ENCODE data around the gene OCA2. TPM values are rescaled to one million over a fixed set of nuclear protein-coding genes. Genes with fewer than 3 reads are reported as not detected.
"Not testable (repeated sequence)": the region's sequence is repeated elsewhere in the genome, so short reads cannot be mapped to it uniquely, and the experiment has no call there.

Gene OCA2
- total RNA-seq, 1 experiment from 2014 or later, result 0.09 TPM

DNA sequence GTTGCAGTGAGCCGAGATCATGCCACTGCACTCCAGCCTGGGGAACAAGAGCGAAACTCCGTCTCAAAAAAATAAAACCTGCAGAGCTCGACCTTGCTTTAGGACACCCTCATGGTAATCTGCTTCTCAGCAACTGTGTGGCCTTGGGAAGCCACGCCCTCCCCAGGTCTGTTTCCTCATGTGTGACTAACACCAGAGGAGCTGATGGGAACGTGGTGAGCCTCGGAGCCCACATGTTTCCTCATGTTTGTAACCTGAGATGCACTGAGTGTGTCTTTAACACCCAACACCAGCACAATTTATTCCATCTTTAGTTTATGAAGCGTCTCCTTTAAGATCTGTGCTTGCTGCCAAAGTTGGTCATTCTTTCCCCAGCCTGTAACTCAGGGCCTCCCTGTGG lies 142.8 kb downstream of the OCA2 start:
- no TSS peak for BruUV-seq (replicated peaks)
- TF ChIP-seq EZH2 (IDR thresholded peaks at IDR 0.05; ENCODE audit: borderline replicate concordance, low read depth, low read length, poor library complexity, severe bottlenecking), result no peak
- TF ChIP-seq, protein P1, sequence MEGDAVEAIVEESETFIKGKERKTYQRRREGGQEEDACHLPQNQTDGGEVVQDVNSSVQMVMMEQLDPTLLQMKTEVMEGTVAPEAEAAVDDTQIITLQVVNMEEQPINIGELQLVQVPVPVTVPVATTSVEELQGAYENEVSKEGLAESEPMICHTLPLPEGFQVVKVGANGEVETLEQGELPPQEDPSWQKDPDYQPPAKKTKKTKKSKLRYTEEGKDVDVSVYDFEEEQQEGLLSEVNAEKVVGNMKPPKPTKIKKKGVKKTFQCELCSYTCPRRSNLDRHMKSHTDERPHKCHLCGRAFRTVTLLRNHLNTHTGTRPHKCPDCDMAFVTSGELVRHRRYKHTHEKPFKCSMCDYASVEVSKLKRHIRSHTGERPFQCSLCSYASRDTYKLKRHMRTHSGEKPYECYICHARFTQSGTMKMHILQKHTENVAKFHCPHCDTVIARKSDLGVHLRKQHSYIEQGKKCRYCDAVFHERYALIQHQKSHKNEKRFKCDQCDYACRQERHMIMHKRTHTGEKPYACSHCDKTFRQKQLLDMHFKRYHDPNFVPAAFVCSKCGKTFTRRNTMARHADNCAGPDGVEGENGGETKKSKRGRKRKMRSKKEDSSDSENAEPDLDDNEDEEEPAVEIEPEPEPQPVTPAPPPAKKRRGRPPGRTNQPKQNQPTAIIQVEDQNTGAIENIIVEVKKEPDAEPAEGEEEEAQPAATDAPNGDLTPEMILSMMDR (conservative IDR thresholded peaks at IDR 0.05; ENCODE audit: low read depth, low read length), result no peak
- no peaks in the 10 kb centered on the region for H3K36me3 ChIP-seq (ENCODE audit: insufficient read depth, low read length, poor library complexity, severe bottlenecking)
- H3K27me3 ChIP-seq (replicated peaks; ENCODE audit: insufficient read depth, low read depth, low read length, poor library complexity), result no peaks in the 10 kb centered on the region
- DNase-seq (ENCODE audit: low spot score), result no peak
- intact Hi-C loops (cut with micrococcal nuclease; ENCODE audit: unreplicated experiment), result no loop called here
- H3K4me3 ChIP-seq (ENCODE audit: low read depth, low read length, poor library complexity, severe bottlenecking), result no peak overlapping the region
- ChIA-PET CTCF (no interaction called here), POLR2A (ENCODE audit: low non-redundant PET) (no interaction called here)
- H3K27ac ChIP-seq (ENCODE audit: low read depth, low read length, poor library complexity, severe bottlenecking), result no peak overlapping the region
- H3K9me3 ChIP-seq (ENCODE audit: low read depth, low read length, poor library complexity, severe bottlenecking), result peaks cover 20% of the 10 kb centered on the region
- H3K4me1 ChIP-seq (ENCODE audit: insufficient read depth, low read length, poor library complexity, severe bottlenecking), result no peaks in the 10 kb centered on the region

GRCh38 chr15:27955087-27955486 lies 144.0 kb downstream of the OCA2 start:
- CTCF ChIA-PET, result no interaction called here
- intact Hi-C loops (cut with micrococcal nuclease; ENCODE audit: unreplicated experiment), result no loop called here
- no TSS peak for BruUV-seq (replicated peaks)

GRCh38 chr15:27952593-27952992 lies 146.5 kb downstream of the OCA2 start:
- CTCF ChIA-PET; BruUV-seq (replicated peaks): not testable (repeated sequence)

More at GRCh38 chr15:27955087-27955486, 144.0 kb downstream of the OCA2 start:
- TF ChIP-seq EZH2 (IDR thresholded peaks at IDR 0.05; ENCODE audit: borderline replicate concordance, low read depth, low read length, poor library complexity, severe bottlenecking), result no peak
- TF ChIP-seq, protein P1 (conservative IDR thresholded peaks at IDR 0.05; ENCODE audit: low read depth, low read length), result no peak
- Histone ChIP-seq H3K27ac (ENCODE audit: low read depth, low read length, poor library complexity, severe bottlenecking) (no peak overlapping the region), H3K9me3 (ENCODE audit: low read depth, low read length, poor library complexity, severe bottlenecking) (peaks cover 20% of the 10 kb centered on the region), H3K27me3 (replicated peaks; ENCODE audit: insufficient read depth, low read depth, low read length, poor library complexity) (no peaks in the 10 kb centered on the region), H3K4me1 (ENCODE audit: insufficient read depth, low read length, poor library complexity, severe bottlenecking) (no peaks in the 10 kb centered on the region), H3K4me3 (ENCODE audit: low read depth, low read length, poor library complexity, severe bottlenecking) (no peak overlapping the region), H3K36me3 (ENCODE audit: insufficient read depth, low read length, poor library complexity, severe bottlenecking) (no peaks in the 10 kb centered on the region)
- POLR2A ChIA-PET (ENCODE audit: low non-redundant PET), result no interaction called here
- no peak for DNase-seq (ENCODE audit: low spot score)

DNA sequence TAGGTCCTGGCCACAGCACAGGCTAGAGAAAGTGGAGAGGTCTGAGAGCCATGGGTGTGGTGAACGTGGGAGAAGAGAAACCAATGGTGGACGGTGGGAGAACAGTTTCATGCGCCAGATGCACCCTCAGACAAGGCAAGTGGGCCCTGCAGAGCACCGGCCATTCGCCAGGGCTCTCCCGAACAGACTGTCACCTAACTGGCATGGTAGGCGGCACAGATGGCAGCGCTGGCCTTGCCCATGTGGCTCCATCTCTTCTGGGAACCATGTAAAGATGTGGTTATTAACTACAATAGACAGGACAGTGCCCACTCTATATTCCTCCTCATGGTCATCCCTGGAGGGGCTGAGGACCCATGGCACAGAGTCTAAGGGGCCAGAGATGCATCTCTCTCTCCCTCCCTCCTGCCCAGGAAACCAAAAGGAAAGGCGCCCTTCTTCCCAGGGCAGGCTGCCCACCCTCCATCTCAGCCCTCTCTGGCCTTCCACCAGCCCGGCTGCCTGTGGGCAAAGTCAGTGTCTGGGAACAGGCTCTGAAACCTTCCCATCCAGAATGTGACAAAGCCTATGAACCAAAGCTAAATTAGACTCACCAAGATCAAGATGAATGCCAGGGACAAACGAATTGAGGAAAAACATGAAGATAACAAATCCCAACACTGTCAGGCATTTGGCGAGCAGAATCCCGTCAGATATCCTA lies 147.8 kb downstream of the OCA2 start:
- peaks cover 26% of the 10 kb centered on the region for H3K9me3 ChIP-seq (ENCODE audit: low read depth, low read length, poor library complexity, severe bottlenecking)
- TF ChIP-seq, protein P1 (conservative IDR thresholded peaks at IDR 0.05; ENCODE audit: low read depth, low read length), result no peak
- TF ChIP-seq EZH2 (IDR thresholded peaks at IDR 0.05; ENCODE audit: borderline replicate concordance, low read depth, low read length, poor library complexity, severe bottlenecking), result no peak
- H3K4me1 ChIP-seq (ENCODE audit: insufficient read depth, low read length, poor library complexity, severe bottlenecking), result no peaks in the 10 kb centered on the region
- ChIA-PET POLR2A (ENCODE audit: low non-redundant PET) (no interaction called here), CTCF (no interaction called here)
- H3K27me3 ChIP-seq (replicated peaks; ENCODE audit: insufficient read depth, low read depth, low read length, poor library complexity), result no peaks in the 10 kb centered on the region
- DNase-seq (ENCODE audit: low spot score), result no peak
- no peaks in the 10 kb centered on the region for H3K36me3 ChIP-seq (ENCODE audit: insufficient read depth, low read length, poor library complexity, severe bottlenecking)
- BruUV-seq (replicated peaks), result no TSS peak
- no peak overlapping the region for H3K27ac ChIP-seq (ENCODE audit: low read depth, low read length, poor library complexity, severe bottlenecking)
- no peak overlapping the region for H3K4me3 ChIP-seq (ENCODE audit: low read depth, low read length, poor library complexity, severe bottlenecking)
- intact Hi-C loops (cut with micrococcal nuclease; ENCODE audit: unreplicated experiment), result no loop called here

More at GRCh38 chr15:27952593-27952992, 146.5 kb downstream of the OCA2 start:
- H3K4me3 ChIP-seq (ENCODE audit: low read depth, low read length, poor library complexity, severe bottlenecking); H3K4me1 ChIP-seq (ENCODE audit: insufficient read depth, low read length, poor library complexity, severe bottlenecking); H3K36me3 ChIP-seq (ENCODE audit: insufficient read depth, low read length, poor library complexity, severe bottlenecking); H3K27me3 ChIP-seq (replicated peaks; ENCODE audit: insufficient read depth, low read depth, low read length, poor library complexity); intact Hi-C loops (cut with micrococcal nuclease; ENCODE audit: unreplicated experiment); DNase-seq (ENCODE audit: low spot score); POLR2A ChIA-PET (ENCODE audit: low non-redundant PET); H3K27ac ChIP-seq (ENCODE audit: low read depth, low read length, poor library complexity, severe bottlenecking): not testable (repeated sequence)
- peaks cover 22% of the 10 kb centered on the region for H3K9me3 ChIP-seq (ENCODE audit: low read depth, low read length, poor library complexity, severe bottlenecking)
